Endothelial cell of umbilical vein (primary cell): Measurements from ENCODE around the gene SKOR1. TPM values are rescaled to one million over a fixed set of nuclear protein-coding genes. Genes with fewer than 3 reads are reported as not detected.

ENCODE experiments used
- BruUV-seq: library from RNA; stranded (reverse); fragments of 400-500 nt; replicated peaks from 2 replicates; lab custom pipeline; 2021; lab: Mats Ljungman, UMichigan
- CTCF ChIA-PET: fragments of 300-600, 350-600 bp; sonication (Branson Sonifier 250); formaldehyde crosslinking; loops from one replicate; lab custom pipeline; 2021; ENCODE audit warnings: antibody characterized with exemption, inconsistent platforms; lab: Charles Lee
- POLR2A ChIA-PET: fragments of 300-600, 350-600 bp; sonication (Branson Sonifier 250); formaldehyde crosslinking; loops from one replicate; lab custom pipeline; 2021; ENCODE audit warnings: antibody characterized with exemption, inconsistent platforms; lab: Charles Lee
- DNase-seq: peaks from one replicate; pipeline ENCODE4 v3.0.0-alpha.2; 2011; ENCODE audit warnings: low read depth, low spot score
- FAIRE-seq: peaks from 2 replicates; lab custom pipeline; 2011; peaks lifted over from hg19 to GRCh38; lab: Jason Lieb, UNC
- H2AFZ ChIP-seq: 2 replicates; pipeline ENCODE4 v1.6.0; 2012; ENCODE audit warnings: low read depth, low read length, control low read depth, inconsistent platforms
- H3K27ac ChIP-seq: 2 replicates; pipeline ENCODE4 v1.5.1; 2011; ENCODE audit warnings: low read depth, mild to moderate bottlenecking, control low read depth, low read length, moderate library complexity; ENCODE audit not compliant: insufficient read depth
- H3K27me3 ChIP-seq, 2 experiments: 2 replicates each; pipeline versions ENCODE4 v1.6.0 to v1.6.1; 2011; ENCODE audit warnings: low read length in 2 of 2, mixed read lengths in 1 of 2; ENCODE audit not compliant: control insufficient read depth in 2 of 2, insufficient read depth in 2 of 2
- H3K36me3 ChIP-seq, 2 experiments: 2 replicates in 1 of 2; 3 replicates in 1 of 2; pipeline ENCODE4 v1.5.1; 2011; ENCODE audit warnings: low read length in 2 of 2, mild to moderate bottlenecking in 1 of 2, moderate library complexity in 1 of 2; ENCODE audit not compliant: control insufficient read depth in 2 of 2, insufficient read depth in 2 of 2; ENCODE audit errors: extremely low read depth in 1 of 2
- H3K4me1 ChIP-seq: 3 replicates; pipeline ENCODE4 v1.5.1; 2011; ENCODE audit warnings: mild to moderate bottlenecking, low read length; ENCODE audit not compliant: control insufficient read depth, insufficient read depth; ENCODE audit errors: extremely low read depth
- H3K4me2 ChIP-seq: 2 replicates; pipeline ENCODE4 v1.6.1; 2011; ENCODE audit warnings: low read length, control low read depth, mixed read lengths; ENCODE audit not compliant: insufficient read depth
- H3K4me3 ChIP-seq, 3 experiments: fragments of 200-600 bp in 1 of 3; sonication (generic), shearing (Covaris generic) in 1 of 3; replicated peaks in 1 of 3; 2 replicates each; pipeline ENCODE4 v1.5.1; 2011 to 2016; ENCODE audit warnings: control low read depth in 3 of 3, low read length in 3 of 3, mild to moderate bottlenecking in 2 of 3, inconsistent platforms in 1 of 3, low read depth in 1 of 3, moderate library complexity in 1 of 3; ENCODE audit not compliant: insufficient read depth in 1 of 3
- H3K79me2 ChIP-seq: 2 replicates; pipeline ENCODE4 v1.6.0; 2012; ENCODE audit warnings: low read length, inconsistent platforms; ENCODE audit not compliant: control insufficient read depth, insufficient read depth
- H3K9ac ChIP-seq: replicated peaks from 2 replicates; pipeline ENCODE3; 2011; ENCODE audit warnings: low read length, control low read depth; ENCODE audit not compliant: insufficient read depth; ENCODE audit errors: extremely low read depth
- H3K9me1 ChIP-seq: replicated peaks from 3 replicates; pipeline ENCODE4 v1.6.0; 2011; ENCODE audit warnings: mild to moderate bottlenecking, low read length; ENCODE audit not compliant: control insufficient read depth, insufficient read depth; ENCODE audit errors: extremely low read depth
- H3K9me3 ChIP-seq: replicated peaks from 2 replicates; pipeline ENCODE4 v1.5.1; 2012; ENCODE audit warnings: low read length, inconsistent platforms; ENCODE audit not compliant: control insufficient read depth, insufficient read depth
- H4K20me1 ChIP-seq: replicated peaks from 2 replicates; pipeline ENCODE3; 2011; ENCODE audit warnings: mild to moderate bottlenecking, low read length; ENCODE audit not compliant: control insufficient read depth, insufficient read depth; ENCODE audit errors: extremely low read depth
- EZH2 ChIP-seq: IDR thresholded peaks from 2 replicates; pipeline ENCODE4 v1.6.1; 2012; ENCODE audit warnings: borderline replicate concordance, low read depth, mild to moderate bottlenecking, moderate library complexity, low read length, inconsistent platforms; ENCODE audit not compliant: severe bottlenecking
- FOS ChIP-seq: IDR thresholded peaks from 2 replicates; pipeline ENCODE4 v1.6.1; 2011; ENCODE audit warnings: mild to moderate bottlenecking, low read length, moderate library complexity, borderline replicate concordance; ENCODE audit not compliant: insufficient read depth
- GATA2 ChIP-seq: IDR thresholded peaks from 2 replicates; pipeline ENCODE4 v1.7.0; 2011; ENCODE audit warnings: low read depth, mild to moderate bottlenecking, moderate library complexity, mixed read lengths, low read length; ENCODE audit not compliant: insufficient read length, insufficient read depth
- JUN ChIP-seq: IDR thresholded peaks from 2 replicates; pipeline ENCODE4 v1.6.1; 2011; ENCODE audit warnings: borderline replicate concordance, low read depth; ENCODE audit not compliant: insufficient read length, insufficient read depth
- MAX ChIP-seq: IDR thresholded peaks from 2 replicates; pipeline ENCODE4 v1.6.1; 2011; ENCODE audit not compliant: insufficient read depth, insufficient read length
- MYC ChIP-seq: IDR thresholded peaks from one replicate; pipeline ENCODE4 v1.6.1; 2011; ENCODE audit warnings: mild to moderate bottlenecking, low read depth, low read length
- POLR2A ChIP-seq: IDR thresholded peaks from 2 replicates; pipeline ENCODE4 v1.6.1; 2012; ENCODE audit warnings: low read depth, mild to moderate bottlenecking, control low read depth, low read length
- POLR2AphosphoS5 ChIP-seq: IDR thresholded peaks from 2 replicates; pipeline ENCODE4 v1.6.1; 2012; ENCODE audit warnings: low read depth, mild to moderate bottlenecking, control low read depth, low read length, moderate library complexity; ENCODE audit not compliant: insufficient read depth
- dilution Hi-C: fragments of 300-500 bp; cut with MboI; formaldehyde crosslinking; loops from one replicate; pipeline ENCODE4 v1.15.0; 2019; ENCODE audit warnings: low sequenced_read_pairs; ENCODE audit not compliant: extremely low pct_ligation_motif_present
- intact Hi-C: fragments of 100-400 bp; cut with micrococcal nuclease; formaldehyde crosslinking; loops from one replicate; pipeline ENCODE4 v1.10.0; 2022
- polyA plus RNA-seq, 4 experiments: library from polyadenylated mRNA; depleted of rRNA in 3 of 4; stranded (reverse) in 3 of 4; unstranded in 1 of 4; fragments of >200 nt; gene quantifications; 2 replicates each; pipeline versions ENCODE4 v1.2.1 to v1.2.3, GENCODE V29; 2011 to 2012; ENCODE audit warnings: missing spikeins in 1 of 4
- total RNA-seq: library from RNA; stranded (reverse); gene quantifications from 2 replicates; pipeline ENCODE4 v1.2.3, GENCODE V29; 2021
- TF ChIP-seq, protein P1 (sequence below), 2 donors: IDR thresholded peaks; 1 replicate in 1 of 2; 2 replicates in 1 of 2; pipeline ENCODE4 v1.5.1; 2011; ENCODE audit warnings: low read length in 2 of 2, mild to moderate bottlenecking in 2 of 2, moderate library complexity in 2 of 2, control low read depth in 1 of 2, inconsistent platforms in 1 of 2, low read depth in 1 of 2; ENCODE audit not compliant: insufficient read depth in 1 of 2; ENCODE audit errors: extremely low read depth in 1 of 2

Gene SKOR1
- total and polyA plus RNA-seq, 2 donors (not counting 3 experiments of a cell fraction or from before 2014, with no cell fraction given), result 0.06 to 0.15 TPM

- Histone ChIP-seq H3K27ac (no peak overlapping the region), H3K4me1 (no peaks in the 10 kb centered on the region), H2AFZ (no peak overlapping the region), H3K27me3 (no peaks in the 10 kb centered on the region), H3K79me2 (no peaks in the 10 kb centered on the region), H3K4me3 (no peak overlapping the region), H4K20me1 (no peaks in the 10 kb centered on the region), H3K9me3 (no peaks in the 10 kb centered on the region), H3K4me2 (no peak overlapping the region), H3K9me1 (no peaks in the 10 kb centered on the region), H3K9ac (no peak overlapping the region), H3K36me3 (no peaks in the 10 kb centered on the region)
- intact Hi-C loops, result no loop called here
- CTCF ChIA-PET, result interaction anchor here (1.2 kb wide), 1 partner anchor 288 kb away, joined by 4 read pairs; no protein-coding TSS in a partner anchor
- POLR2A ChIA-PET, result no interaction called here
- DNase-seq (no peak), FAIRE-seq (no peak)
- BruUV-seq, result no TSS peak
- dilution Hi-C loops, result no loop called here
- TF ChIP-seq FOS, result no peak
- TF ChIP-seq JUN, result no peak
- no peak for TF ChIP-seq POLR2AphosphoS5
- TF ChIP-seq MYC, result no peak
- no peak for TF ChIP-seq GATA2
- TF ChIP-seq POLR2A, result no peak
- no peak for TF ChIP-seq EZH2
- no peak for TF ChIP-seq MAX
- TF ChIP-seq, protein P1, sequence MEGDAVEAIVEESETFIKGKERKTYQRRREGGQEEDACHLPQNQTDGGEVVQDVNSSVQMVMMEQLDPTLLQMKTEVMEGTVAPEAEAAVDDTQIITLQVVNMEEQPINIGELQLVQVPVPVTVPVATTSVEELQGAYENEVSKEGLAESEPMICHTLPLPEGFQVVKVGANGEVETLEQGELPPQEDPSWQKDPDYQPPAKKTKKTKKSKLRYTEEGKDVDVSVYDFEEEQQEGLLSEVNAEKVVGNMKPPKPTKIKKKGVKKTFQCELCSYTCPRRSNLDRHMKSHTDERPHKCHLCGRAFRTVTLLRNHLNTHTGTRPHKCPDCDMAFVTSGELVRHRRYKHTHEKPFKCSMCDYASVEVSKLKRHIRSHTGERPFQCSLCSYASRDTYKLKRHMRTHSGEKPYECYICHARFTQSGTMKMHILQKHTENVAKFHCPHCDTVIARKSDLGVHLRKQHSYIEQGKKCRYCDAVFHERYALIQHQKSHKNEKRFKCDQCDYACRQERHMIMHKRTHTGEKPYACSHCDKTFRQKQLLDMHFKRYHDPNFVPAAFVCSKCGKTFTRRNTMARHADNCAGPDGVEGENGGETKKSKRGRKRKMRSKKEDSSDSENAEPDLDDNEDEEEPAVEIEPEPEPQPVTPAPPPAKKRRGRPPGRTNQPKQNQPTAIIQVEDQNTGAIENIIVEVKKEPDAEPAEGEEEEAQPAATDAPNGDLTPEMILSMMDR (IDR thresholded peaks at IDR 0.05; ENCODE audit: extremely low read depth in 1 of 2, insufficient read depth in 1 of 2, low read depth in 1 of 2, low read length in 2 of 2), result no peak
Measured at GRCh38 chr15:67788986-67789385, 36.3 kb upstream of the SKOR1 start.
